ACC112 (cell line): ENCODE results near the gene ST7.

Experiments used
- H2AFZ ChIP-seq: fragments of 200-600 bp; sonication (generic); one replicate; pipeline ENCODE4 v1.6.0; 2017; ENCODE audit warnings: antibody characterized with exemption, low read length; ENCODE audit not compliant: unreplicated experiment
- H3K27ac ChIP-seq: fragments of 200-600 bp; sonication (generic); 2 replicates; pipeline ENCODE4 v1.5.1; 2014; ENCODE audit warnings: low read depth, mild to moderate bottlenecking, antibody characterized with exemption, low read length, moderate library complexity
- H3K27me3 ChIP-seq: fragments of 200-600 bp; sonication (generic); 2 replicates; pipeline ENCODE4 v1.6.1; 2014; ENCODE audit warnings: mild to moderate bottlenecking, antibody characterized with exemption, low read length, moderate library complexity, mixed read lengths; ENCODE audit not compliant: insufficient read depth
- H3K36me3 ChIP-seq: fragments of 200-600 bp; sonication (generic); 2 replicates; pipeline ENCODE4 v1.6.1; 2016; ENCODE audit warnings: mild to moderate bottlenecking, antibody characterized with exemption, low read length, moderate library complexity, mixed read lengths; ENCODE audit not compliant: insufficient read depth
- H3K4me1 ChIP-seq: fragments of 200-600 bp; sonication (generic); one replicate; pipeline ENCODE4 v1.6.1; 2016; ENCODE audit warnings: low read length, mixed read lengths; ENCODE audit not compliant: insufficient read depth, unreplicated experiment, control insufficient read depth
- H3K4me3 ChIP-seq: fragments of 200-600 bp; sonication (generic); 2 replicates; pipeline ENCODE4 v1.5.1; 2014; ENCODE audit warnings: mild to moderate bottlenecking, low read depth, low read length
- H3K79me2 ChIP-seq: fragments of 200-600 bp; sonication (generic); one replicate; pipeline ENCODE4 v1.6.0; 2016; ENCODE audit warnings: low read length; ENCODE audit not compliant: control insufficient read depth, unreplicated experiment, insufficient read depth

Gene ST7

DNA sequence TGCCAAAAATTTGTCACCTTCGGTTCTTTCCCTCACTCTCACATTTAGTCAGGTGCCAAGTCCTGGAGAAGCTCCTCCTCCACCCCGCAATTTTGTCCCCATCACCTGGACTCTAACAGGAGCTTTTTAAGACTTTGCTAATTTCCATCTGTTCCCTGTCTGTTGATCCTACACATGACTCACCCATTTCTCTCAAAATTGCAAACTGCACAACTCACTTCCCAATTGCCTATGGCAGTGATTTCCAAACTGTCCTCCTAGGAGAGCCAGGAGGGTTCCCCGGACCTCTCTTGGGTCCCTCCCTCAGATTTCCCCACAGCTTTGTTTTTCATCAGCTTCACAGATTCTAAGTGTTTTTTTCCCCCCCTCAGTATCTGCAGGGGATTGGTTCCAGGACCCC, 249.2 kb downstream of the ST7 start:
- H3K27me3 ChIP-seq, result no peaks in the 10 kb centered on the region
- H2AFZ ChIP-seq, result no peak overlapping the region
- no peaks in the 10 kb centered on the region for H3K79me2 ChIP-seq
- H3K36me3 ChIP-seq, result no peaks in the 10 kb centered on the region
- H3K4me1 ChIP-seq, result peaks cover 3% of the 10 kb centered on the region
- no peak overlapping the region for H3K4me3 ChIP-seq
- no peak overlapping the region for H3K27ac ChIP-seq

- H3K79me2 ChIP-seq, result no peaks in the 10 kb centered on the region
- no peaks in the 10 kb centered on the region for H3K36me3 ChIP-seq
- peaks cover 3% of the 10 kb centered on the region for H3K4me1 ChIP-seq
- H3K27me3 ChIP-seq, result no peaks in the 10 kb centered on the region
- no peak overlapping the region for H3K4me3 ChIP-seq
- H3K27ac ChIP-seq, result no peak overlapping the region
- no peak overlapping the region for H2AFZ ChIP-seq
Measured at GRCh38 chr7:117203205-117203604, 249.9 kb downstream of the ST7 start.

GRCh38 chr7:117205873-117206272, 252.6 kb downstream of the ST7 start:
- no peaks in the 10 kb centered on the region for H3K36me3 ChIP-seq
- H3K27ac ChIP-seq, result no peak overlapping the region
- H3K4me3 ChIP-seq, result no peak overlapping the region
- peaks cover 3% of the 10 kb centered on the region for H3K4me1 ChIP-seq
- H3K27me3 ChIP-seq, result no peaks in the 10 kb centered on the region
- no peaks in the 10 kb centered on the region for H3K79me2 ChIP-seq
- no peak overlapping the region for H2AFZ ChIP-seq

DNA sequence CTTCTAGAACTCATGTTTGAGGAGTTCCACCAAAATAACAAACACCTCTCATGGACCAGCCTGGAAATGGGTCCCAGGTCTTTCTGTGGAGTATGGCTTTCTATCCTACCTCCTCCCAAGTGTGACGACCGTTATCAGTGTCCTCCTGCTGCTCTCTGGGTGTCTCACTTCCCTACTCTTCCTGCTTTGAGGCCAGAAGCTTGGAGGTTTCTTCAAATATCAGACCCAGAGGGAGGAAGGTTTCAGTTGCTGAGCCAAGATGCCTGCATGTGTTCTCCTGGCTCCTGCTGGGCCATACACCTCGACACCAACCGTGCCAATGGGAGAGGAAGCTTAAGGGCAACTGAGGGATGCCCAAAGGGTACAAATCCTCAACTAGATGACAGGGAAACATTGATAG, 255.0 kb downstream of the ST7 start:
- Histone ChIP-seq H2AFZ (no peak overlapping the region), H3K27me3 (no peaks in the 10 kb centered on the region), H3K79me2 (no peaks in the 10 kb centered on the region)

DNA sequence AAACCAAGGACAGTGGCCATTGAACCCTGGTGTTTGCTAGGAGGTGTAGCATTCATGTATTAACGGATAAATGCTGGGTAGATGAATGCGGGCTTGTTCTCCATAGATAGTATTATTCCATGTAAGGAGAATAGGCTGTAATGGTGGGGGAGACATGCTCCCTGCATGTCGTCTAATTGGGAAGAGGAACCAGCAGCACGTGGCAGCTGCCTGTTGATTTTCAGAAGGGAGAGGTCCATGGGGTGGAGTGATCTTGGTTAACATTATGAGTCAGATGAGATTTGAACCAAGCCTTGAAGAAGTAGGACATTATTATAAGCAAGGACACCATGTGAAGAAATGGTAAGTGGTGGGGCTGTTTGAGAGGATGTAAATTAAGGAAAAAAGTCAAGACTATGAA, 257.1 kb downstream of the ST7 start:
- Histone ChIP-seq H3K36me3 (no peaks in the 10 kb centered on the region), H3K4me1 (peaks cover 6% of the 10 kb centered on the region), H3K4me3 (no peak overlapping the region), H2AFZ (no peak overlapping the region), H3K27me3 (no peaks in the 10 kb centered on the region), H3K27ac (no peak overlapping the region), H3K79me2 (no peaks in the 10 kb centered on the region)

More for the DNA sequence above, 255.0 kb downstream of the ST7 start:
- Histone ChIP-seq H3K27ac (no peak overlapping the region), H3K4me1 (peaks cover 2% of the 10 kb centered on the region), H3K4me3 (no peak overlapping the region), H3K36me3 (no peaks in the 10 kb centered on the region)

GRCh38 chr7:117210908-117211307, 257.6 kb downstream of the ST7 start:
- no peak overlapping the region for H3K27ac ChIP-seq
- no peak overlapping the region for H3K4me3 ChIP-seq
- H3K4me1 ChIP-seq, result peaks cover 6% of the 10 kb centered on the region
- H2AFZ ChIP-seq, result no peak overlapping the region
- H3K36me3 ChIP-seq, result no peaks in the 10 kb centered on the region
- no peaks in the 10 kb centered on the region for H3K27me3 ChIP-seq
- H3K79me2 ChIP-seq, result no peaks in the 10 kb centered on the region

- no peaks in the 10 kb centered on the region for H3K36me3 ChIP-seq
- H3K27ac ChIP-seq, result no peak overlapping the region
- no peaks in the 10 kb centered on the region for H3K79me2 ChIP-seq
Measured at GRCh38 chr7:117211614-117212013, 258.3 kb downstream of the ST7 start.

GRCh38 chr7:117212969-117213877, 259.9 kb downstream of the ST7 start:
- H2AFZ ChIP-seq, result no peak overlapping the region
- H3K4me1 ChIP-seq, result peaks cover 6% of the 10 kb centered on the region

More at GRCh38 chr7:117211614-117212013, 258.3 kb downstream of the ST7 start:
- H3K27me3 ChIP-seq, result no peaks in the 10 kb centered on the region
- peaks cover 6% of the 10 kb centered on the region for H3K4me1 ChIP-seq
- H2AFZ ChIP-seq, result no peak overlapping the region
- no peak overlapping the region for H3K4me3 ChIP-seq

DNA sequence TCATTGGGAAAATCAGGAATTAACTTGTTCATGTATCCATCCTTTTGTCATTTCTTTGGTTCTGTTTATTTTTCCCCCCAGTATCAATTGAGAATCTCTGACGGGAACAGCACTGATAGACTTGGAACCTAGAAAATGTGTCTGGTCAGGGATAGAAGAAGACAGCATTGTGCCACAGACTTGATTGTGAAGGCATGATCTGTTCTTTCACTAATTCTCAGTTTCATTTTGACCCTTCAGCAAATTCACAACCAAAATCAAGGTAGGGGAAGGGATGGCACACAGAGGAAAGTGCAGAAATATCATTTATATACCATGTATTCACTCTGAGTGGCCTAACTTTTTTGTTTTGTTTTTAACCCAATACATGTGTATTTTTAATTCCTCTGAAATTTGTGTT, 262.7 kb downstream of the ST7 start:
- H3K27me3 ChIP-seq, result no peaks in the 10 kb centered on the region

More at GRCh38 chr7:117212969-117213877, 259.9 kb downstream of the ST7 start:
- no peaks in the 10 kb centered on the region for H3K36me3 ChIP-seq
- no peaks in the 10 kb centered on the region for H3K27me3 ChIP-seq
- H3K79me2 ChIP-seq, result no peaks in the 10 kb centered on the region
- no peak overlapping the region for H3K4me3 ChIP-seq
- H3K27ac ChIP-seq, result no peak overlapping the region

DNA sequence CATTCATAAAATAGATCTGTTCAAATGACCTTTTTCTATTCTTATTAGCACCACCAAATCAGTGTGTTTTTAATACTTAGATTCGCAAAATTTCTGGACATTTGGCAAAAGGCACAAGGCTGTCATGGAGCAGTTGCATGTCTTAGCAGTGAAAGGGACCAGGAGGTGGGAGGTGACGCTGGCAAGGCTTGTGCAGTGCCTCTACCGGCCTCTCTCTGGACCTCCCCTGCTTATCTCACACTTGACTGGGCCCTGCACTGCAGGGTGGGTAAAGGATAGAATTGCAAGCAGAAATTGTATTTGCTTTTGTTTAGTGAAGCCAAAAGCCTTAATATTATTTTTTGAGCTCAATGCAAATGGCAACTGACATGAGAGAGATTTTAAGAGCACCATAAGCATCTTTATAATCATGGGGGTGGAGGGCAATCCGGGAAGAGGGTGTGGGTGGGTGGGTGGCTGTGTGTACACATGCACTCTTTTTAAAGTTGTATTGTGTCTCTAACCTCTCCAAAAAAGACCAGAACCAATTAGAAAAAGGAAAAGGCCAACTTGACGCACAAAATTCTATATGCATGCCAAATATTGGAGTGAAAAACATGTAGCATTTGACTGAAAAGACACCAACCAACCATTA, 263.3 kb downstream of the ST7 start:
- H2AFZ ChIP-seq, result no peak overlapping the region
- H3K27ac ChIP-seq, result no peak overlapping the region
- H3K79me2 ChIP-seq, result no peaks in the 10 kb centered on the region
- no peaks in the 10 kb centered on the region for H3K27me3 ChIP-seq
- no peak overlapping the region for H3K4me3 ChIP-seq
- no peaks in the 10 kb centered on the region for H3K36me3 ChIP-seq
- peaks cover 14% of the 10 kb centered on the region for H3K4me1 ChIP-seq

More for the DNA sequence above, 262.7 kb downstream of the ST7 start:
- no peaks in the 10 kb centered on the region for H3K36me3 ChIP-seq
- H3K4me3 ChIP-seq, result no peak overlapping the region
- no peak overlapping the region for H2AFZ ChIP-seq
- no peak overlapping the region for H3K27ac ChIP-seq
- H3K4me1 ChIP-seq, result peaks cover 14% of the 10 kb centered on the region
- H3K79me2 ChIP-seq, result no peaks in the 10 kb centered on the region
